DMS79 treated with DMSO at 0.1 percent for 48 hours (cell line): ENCODE data around the gene GCNA.
"Not testable (repeated sequence)": the region's sequence is repeated elsewhere in the genome, so short reads cannot be mapped to it uniquely, and the experiment has no call there.

ENCODE experiments used
- DNase-seq: peaks from one replicate; lab custom pipeline; 2025; lab: John Stamatoyannopoulos, UW

GCNA gene

GRCh38 chrX:71638409-71638808 is 60.2 kb downstream of the GCNA start:
- DNase-seq, result no peak

GRCh38 chrX:71640002-71640401 is 61.8 kb downstream of the GCNA start:
- DNase-seq, result no peak

- DNase-seq, result not testable (repeated sequence)
These were observed 66.2 kb downstream of the GCNA start for GRCh38 chrX:71644406-71644805.

GRCh38 chrX:71650333-71650969 is 72.2 kb downstream of the GCNA start:
- DNase-seq, result peak; percentile 42

GRCh38 chrX:71652405-71652804 is 74.2 kb downstream of the GCNA start:
- DNase-seq, result peak; percentile 46

GRCh38 chrX:71653344-71653743 is 75.1 kb downstream of the GCNA start:
- DNase-seq, result no peak

- no peak for DNase-seq
These were observed 79.0 kb downstream of the GCNA start for GRCh38 chrX:71657267-71657666.

GRCh38 chrX:71659342-71659741 is 81.1 kb downstream of the GCNA start:
- no peak for DNase-seq

- DNase-seq, result no peak
These were observed 81.7 kb downstream of the GCNA start for GRCh38 chrX:71659959-71660358.

GRCh38 chrX:71660562-71661416 is 82.6 kb downstream of the GCNA start:
- no peak for DNase-seq

GRCh38 chrX:71661919-71662318 is 83.7 kb downstream of the GCNA start:
- no peak for DNase-seq

- DNase-seq, result not testable (repeated sequence)
These were observed 84.4 kb downstream of the GCNA start for GRCh38 chrX:71662654-71663053.
